ENCODE measurements around the gene ARL14EPL.

DNA sequence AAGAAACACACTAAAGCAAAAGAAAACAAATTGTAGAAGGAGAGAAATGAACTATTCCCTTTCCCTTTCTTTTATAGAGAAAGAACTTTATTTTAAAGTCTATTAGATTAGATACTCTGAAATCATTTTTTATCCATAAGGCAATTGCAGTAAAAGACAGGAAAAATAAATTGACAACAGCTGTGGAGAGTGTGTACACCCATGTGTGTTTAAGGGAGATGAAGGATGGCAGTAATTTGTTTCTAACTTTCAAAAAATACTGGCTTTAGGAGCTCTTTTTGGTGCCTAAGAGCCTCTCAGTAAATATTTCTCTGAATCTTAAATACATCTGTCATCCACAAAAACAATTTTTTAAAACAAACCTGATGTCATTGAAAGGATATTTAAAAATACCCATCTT is 18.3 kb upstream of the ARL14EPL start:
- TF ChIP-seq, protein P1, sequence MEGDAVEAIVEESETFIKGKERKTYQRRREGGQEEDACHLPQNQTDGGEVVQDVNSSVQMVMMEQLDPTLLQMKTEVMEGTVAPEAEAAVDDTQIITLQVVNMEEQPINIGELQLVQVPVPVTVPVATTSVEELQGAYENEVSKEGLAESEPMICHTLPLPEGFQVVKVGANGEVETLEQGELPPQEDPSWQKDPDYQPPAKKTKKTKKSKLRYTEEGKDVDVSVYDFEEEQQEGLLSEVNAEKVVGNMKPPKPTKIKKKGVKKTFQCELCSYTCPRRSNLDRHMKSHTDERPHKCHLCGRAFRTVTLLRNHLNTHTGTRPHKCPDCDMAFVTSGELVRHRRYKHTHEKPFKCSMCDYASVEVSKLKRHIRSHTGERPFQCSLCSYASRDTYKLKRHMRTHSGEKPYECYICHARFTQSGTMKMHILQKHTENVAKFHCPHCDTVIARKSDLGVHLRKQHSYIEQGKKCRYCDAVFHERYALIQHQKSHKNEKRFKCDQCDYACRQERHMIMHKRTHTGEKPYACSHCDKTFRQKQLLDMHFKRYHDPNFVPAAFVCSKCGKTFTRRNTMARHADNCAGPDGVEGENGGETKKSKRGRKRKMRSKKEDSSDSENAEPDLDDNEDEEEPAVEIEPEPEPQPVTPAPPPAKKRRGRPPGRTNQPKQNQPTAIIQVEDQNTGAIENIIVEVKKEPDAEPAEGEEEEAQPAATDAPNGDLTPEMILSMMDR (IDR thresholded peaks at IDR 0.05) = no peak
- TF ChIP-seq POLR2A (IDR thresholded peaks at IDR 0.05) = no peak
